BJ (cell line): ENCODE results near the gene NKX1-2. TPM values are rescaled to one million over a fixed set of nuclear protein-coding genes. Genes with fewer than 3 reads are reported as not detected.

Source experiments
- CTCF ChIA-PET: fragments of 350-600 bp; formaldehyde crosslinking; extraction: SDS; loops from one replicate; lab custom pipeline; 2021; ENCODE audit warnings: antibody characterized with exemption, inconsistent platforms; lab: Yijun Ruan, JAX
- POLR2A ChIA-PET: fragments of 300-600 bp; sonication (Branson Sonifier 250); formaldehyde crosslinking; extraction: SDS; loops from one replicate; lab custom pipeline; 2021; ENCODE audit warnings: antibody characterized with exemption; lab: Charles Lee
- DNase-seq: peaks from one replicate; pipeline ENCODE4 v3.0.0-alpha.2; 2011; ENCODE audit warnings: low read depth
- H3K27me3 ChIP-seq: 2 replicates; pipeline ENCODE4 v1.6.0; 2011; ENCODE audit warnings: low read length; ENCODE audit not compliant: control insufficient read depth, insufficient read depth
- H3K36me3 ChIP-seq: 2 replicates; pipeline ENCODE4 v1.5.1; 2011; ENCODE audit warnings: low read length; ENCODE audit not compliant: control insufficient read depth, insufficient read depth
- H3K4me3 ChIP-seq: 2 replicates; pipeline ENCODE4 v1.5.1; 2011; ENCODE audit warnings: low read depth, mild to moderate bottlenecking, control low read depth, low read length
- polyA plus RNA-seq: library from polyadenylated mRNA; depleted of rRNA; stranded (reverse); fragments of >200 nt; gene quantifications from 2 replicates; pipeline ENCODE4 v1.2.3, GENCODE V29; 2011
- TF ChIP-seq, protein P1 (sequence below): IDR thresholded peaks from 2 replicates; pipeline ENCODE4 v1.5.1; 2011; ENCODE audit warnings: low read depth, mild to moderate bottlenecking, control low read depth, inconsistent platforms, low read length, moderate library complexity; ENCODE audit not compliant: insufficient read depth

Gene NKX1-2
- polyA plus RNA-seq, 1 experiment = not detected

DNA sequence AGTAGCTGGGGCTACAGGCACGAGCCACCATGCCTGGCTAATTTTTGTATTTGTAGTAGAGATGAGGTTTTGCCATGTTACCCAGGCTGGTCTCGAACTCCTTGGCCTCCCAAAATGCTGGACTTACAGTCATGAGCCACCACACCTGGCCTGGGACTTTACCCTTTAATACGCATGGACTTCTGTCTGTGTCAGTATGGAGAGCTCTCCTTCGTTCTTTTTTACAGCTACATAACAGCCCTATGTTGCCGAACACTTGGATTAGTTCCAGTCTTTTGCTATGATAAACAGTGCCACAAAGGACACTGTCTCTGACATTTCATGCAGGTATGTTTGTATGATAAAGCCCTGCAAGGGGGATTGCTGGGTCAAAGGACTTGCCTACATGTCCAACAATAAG lies 20.3 kb downstream of the NKX1-2 start:
- TF ChIP-seq, protein P1, sequence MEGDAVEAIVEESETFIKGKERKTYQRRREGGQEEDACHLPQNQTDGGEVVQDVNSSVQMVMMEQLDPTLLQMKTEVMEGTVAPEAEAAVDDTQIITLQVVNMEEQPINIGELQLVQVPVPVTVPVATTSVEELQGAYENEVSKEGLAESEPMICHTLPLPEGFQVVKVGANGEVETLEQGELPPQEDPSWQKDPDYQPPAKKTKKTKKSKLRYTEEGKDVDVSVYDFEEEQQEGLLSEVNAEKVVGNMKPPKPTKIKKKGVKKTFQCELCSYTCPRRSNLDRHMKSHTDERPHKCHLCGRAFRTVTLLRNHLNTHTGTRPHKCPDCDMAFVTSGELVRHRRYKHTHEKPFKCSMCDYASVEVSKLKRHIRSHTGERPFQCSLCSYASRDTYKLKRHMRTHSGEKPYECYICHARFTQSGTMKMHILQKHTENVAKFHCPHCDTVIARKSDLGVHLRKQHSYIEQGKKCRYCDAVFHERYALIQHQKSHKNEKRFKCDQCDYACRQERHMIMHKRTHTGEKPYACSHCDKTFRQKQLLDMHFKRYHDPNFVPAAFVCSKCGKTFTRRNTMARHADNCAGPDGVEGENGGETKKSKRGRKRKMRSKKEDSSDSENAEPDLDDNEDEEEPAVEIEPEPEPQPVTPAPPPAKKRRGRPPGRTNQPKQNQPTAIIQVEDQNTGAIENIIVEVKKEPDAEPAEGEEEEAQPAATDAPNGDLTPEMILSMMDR = no peak
- CTCF ChIA-PET = no interaction called here
- H3K4me3 ChIP-seq = no peak overlapping the region
- DNase-seq = no peak
- peaks cover 4% of the 10 kb centered on the region for H3K27me3 ChIP-seq
- POLR2A ChIA-PET = no interaction called here
- H3K36me3 ChIP-seq = no peaks in the 10 kb centered on the region

- TF ChIP-seq, protein P1 = no peak
- Histone ChIP-seq H3K4me3 (no peak overlapping the region), H3K27me3 (peaks cover 5% of the 10 kb centered on the region), H3K36me3 (no peaks in the 10 kb centered on the region)
- no peak for DNase-seq
- POLR2A ChIA-PET = no interaction called here
- CTCF ChIA-PET = interaction anchor here (1.0 kb wide), 1 partner anchor 12 kb away, joined by 3 read pairs; no protein-coding TSS in a partner anchor
These were observed 21.5 kb downstream of the NKX1-2 start for GRCh38 chr10:124428207-124428777.

DNA sequence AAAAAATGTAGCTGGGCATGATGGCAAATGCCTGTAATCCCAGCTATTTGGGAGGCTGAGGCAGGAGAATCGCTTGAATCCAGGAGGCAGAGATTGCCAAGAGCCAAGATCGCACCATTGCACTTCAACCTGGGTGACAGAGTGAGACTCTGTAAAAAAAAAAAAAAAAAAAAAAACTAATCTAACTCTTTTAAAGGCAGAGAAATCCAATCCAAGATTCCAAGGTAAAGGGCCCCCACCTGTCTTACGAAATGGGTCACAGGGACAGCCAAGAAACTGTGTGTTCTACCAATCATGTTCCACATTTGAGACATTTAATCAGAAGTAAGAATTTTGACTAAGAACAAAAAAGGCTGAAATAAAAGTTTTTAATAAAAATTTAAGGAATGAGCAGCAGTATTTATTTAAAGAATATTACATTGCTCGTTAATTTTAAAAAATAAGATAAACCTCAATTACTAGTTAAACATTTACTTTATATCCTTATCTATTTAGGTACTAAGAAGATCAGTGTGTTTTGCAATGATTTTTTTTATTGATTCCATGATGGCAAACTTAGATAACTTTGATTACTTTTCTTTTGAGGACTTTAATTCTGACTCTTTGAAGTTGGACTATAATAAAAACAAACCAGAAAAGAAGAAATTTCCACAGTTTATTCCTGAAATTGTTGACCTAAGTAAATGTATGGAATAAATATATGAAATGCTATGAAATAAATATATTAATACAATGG lies 24.4 kb downstream of the NKX1-2 start:
- CTCF ChIA-PET = no interaction called here
- TF ChIP-seq, protein P1 = no peak
- no peak for DNase-seq
- POLR2A ChIA-PET = no interaction called here
- H3K36me3 ChIP-seq = no peaks in the 10 kb centered on the region
- H3K27me3 ChIP-seq = peaks cover 10% of the 10 kb centered on the region
- H3K4me3 ChIP-seq = no peak overlapping the region

DNA sequence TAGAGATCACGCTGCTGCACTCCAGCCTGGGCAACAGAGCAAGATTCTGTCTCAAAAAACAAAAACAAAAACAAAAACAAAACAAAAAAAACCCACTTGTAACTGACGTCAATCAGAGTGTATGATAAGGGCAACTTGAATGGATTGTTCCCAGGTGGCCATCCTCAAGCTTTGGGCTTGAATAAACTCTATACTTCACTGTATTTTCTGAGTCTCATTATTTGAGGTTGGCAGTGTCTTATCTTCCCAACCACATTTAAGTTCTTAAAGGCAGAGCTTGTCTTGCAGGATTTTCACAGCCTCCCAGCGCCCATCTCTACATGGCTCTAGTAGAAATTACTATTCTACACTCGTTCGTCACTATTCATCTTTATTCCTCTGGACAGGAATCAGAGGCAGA lies 26.0 kb downstream of the NKX1-2 start:
- no peak for DNase-seq
- POLR2A ChIA-PET = no interaction called here
- Histone ChIP-seq H3K36me3 (no peaks in the 10 kb centered on the region), H3K4me3 (no peak overlapping the region), H3K27me3 (peaks cover 8% of the 10 kb centered on the region)
- CTCF ChIA-PET = interaction anchor here (0.8 to 1.1 kb wide), 2 partner anchors 107 to 429 kb away, joined by 3 read pairs; no protein-coding TSS in a partner anchor
- TF ChIP-seq, protein P1 = no peak

GRCh38 chr10:124422742-124423141 lies 27.1 kb downstream of the NKX1-2 start:
- CTCF ChIA-PET = interaction anchor here (0.6 to 1.5 kb wide), 2 partner anchors 26 to 47 kb away, joined by 3 read pairs; no protein-coding TSS in a partner anchor
- POLR2A ChIA-PET = no interaction called here
- Histone ChIP-seq H3K36me3 (no peaks in the 10 kb centered on the region), H3K27me3 (peaks cover 6% of the 10 kb centered on the region), H3K4me3 (no peak overlapping the region)
- no peak for DNase-seq
- TF ChIP-seq, protein P1 = no peak
